Activated naive CD8-positive, alpha-beta T cell treated with anti-CD3 and anti-CD28 coated beads, Interleukin-2, amount 50 U/mL, for 16 hours (primary cell): Measurements from ENCODE around the gene TMED10.

Experiments used
- DNase-seq: peaks from one replicate; pipeline ENCODE4 v3.0.0-alpha.2; 2020; ENCODE audit warnings: low read depth, low spot score

Gene TMED10

GRCh38 chr14:75176142-75176820 is at the start of gene TMED10:
Gene TMED10, minus strand, starts transcription at chr14:75176612. Its CDS starts 33 bp downstream, at chr14:75176579.
- DNase-seq = peak; percentile 72

GRCh38 chr14:75224561-75224960 is 48.1 kb upstream of the TMED10 start:
- DNase-seq = no peak

GRCh38 chr14:75223664-75224154 is 47.3 kb upstream of the TMED10 start:
- DNase-seq = no peak

GRCh38 chr14:75222208-75222701 is 45.8 kb upstream of the TMED10 start:
- DNase-seq = no peak

GRCh38 chr14:75221797-75222196 is 45.4 kb upstream of the TMED10 start:
- no peak for DNase-seq

- DNase-seq = no peak
These were observed 43.7 kb upstream of the TMED10 start for GRCh38 chr14:75220156-75220555.

GRCh38 chr14:75217508-75218206 is 41.2 kb upstream of the TMED10 start:
- DNase-seq = no peak

GRCh38 chr14:75216427-75217006 is 40.1 kb upstream of the TMED10 start:
- no peak for DNase-seq

- no peak for DNase-seq
These were observed 39.1 kb upstream of the TMED10 start for GRCh38 chr14:75215520-75215919.

GRCh38 chr14:75214558-75214957 is 38.1 kb upstream of the TMED10 start:
- no peak for DNase-seq

GRCh38 chr14:75213172-75213571 is 36.8 kb upstream of the TMED10 start:
- no peak for DNase-seq

- DNase-seq = no peak
These were observed 32.4 kb upstream of the TMED10 start for GRCh38 chr14:75208843-75209242.

- no peak for DNase-seq
These were observed 29.8 kb upstream of the TMED10 start for GRCh38 chr14:75206190-75206589.

GRCh38 chr14:75205591-75205990 is 29.2 kb upstream of the TMED10 start:
- no peak for DNase-seq

- DNase-seq = no peak
These were observed 27.7 kb upstream of the TMED10 start for GRCh38 chr14:75204116-75204515.

- no peak for DNase-seq
These were observed 26.2 kb upstream of the TMED10 start for GRCh38 chr14:75202657-75203056.

- no peak for DNase-seq
These were observed 24.7 kb upstream of the TMED10 start for GRCh38 chr14:75201087-75201486.

- no peak for DNase-seq
These were observed 24.0 kb upstream of the TMED10 start for GRCh38 chr14:75200451-75200850.

- DNase-seq = no peak
These were observed 22.0 kb upstream of the TMED10 start for GRCh38 chr14:75198291-75198933.

GRCh38 chr14:75197338-75197737 is 20.9 kb upstream of the TMED10 start:
- DNase-seq = no peak

GRCh38 chr14:75196468-75196867 is 20.1 kb upstream of the TMED10 start:
- DNase-seq = no peak

GRCh38 chr14:75196064-75196463 is 19.7 kb upstream of the TMED10 start:
- DNase-seq = no peak
